B cell (primary cell): ENCODE measurements around the gene EMP1. TPM values are rescaled to one million over a fixed set of nuclear protein-coding genes. Genes with fewer than 3 reads are reported as not detected.
"Not testable (repeated sequence)": the region's sequence is repeated elsewhere in the genome, so short reads cannot be mapped to it uniquely, and the experiment has no call there.

Source experiments
- ATAC-seq: fragments of 200-7000 bp; cut with Tn5 transposase; one replicate; pipeline ENCODE4 v1.10.0; 2021; ENCODE audit warnings: low read depth, mild to moderate bottlenecking, moderate number of reproducible peaks, moderate library complexity
- CTCF ChIA-PET: fragments of 350-600 bp; sonication (Branson Sonifier 250); formaldehyde crosslinking; loops from one replicate; lab custom pipeline; 2021; ENCODE audit warnings: antibody characterized with exemption, inconsistent platforms; lab: Charles Lee
- POLR2A ChIA-PET: fragments of 350-600 bp; sonication (Branson Sonifier 250); formaldehyde crosslinking; loops from one replicate; lab custom pipeline; 2021; ENCODE audit warnings: antibody characterized with exemption; lab: Charles Lee
- DNase-seq: peaks from one replicate; pipeline ENCODE4 v3.0.0; 2013
- H2AFZ ChIP-seq: 2 replicates; pipeline ENCODE4 v1.6.1; 2012; ENCODE audit warnings: mild to moderate bottlenecking, low read depth, low read length; ENCODE audit not compliant: insufficient read depth, poor library complexity, severe bottlenecking
- H3K27ac ChIP-seq, 2 donors: 1 replicate in 1 of 2; 2 replicates in 1 of 2; pipeline ENCODE4 v1.5.1; 2012 to 2013; ENCODE audit warnings: low read length in 2 of 2, mild to moderate bottlenecking in 2 of 2, moderate library complexity in 1 of 2
- H3K27me3 ChIP-seq, 4 experiments: fragments of 200-600 bp in 1 of 4; sonication (generic) in 1 of 4; replicated peaks in 1 of 4; 1 replicate in 2 of 4; 2 replicates in 2 of 4; pipeline versions ENCODE4 v1.6.1 to v1.7.0; 2013 to 2016; ENCODE audit warnings: low read length in 3 of 4, mild to moderate bottlenecking in 2 of 4, mixed read lengths in 1 of 4, moderate library complexity in 1 of 4; ENCODE audit not compliant: insufficient read depth in 4 of 4, control insufficient read depth in 3 of 4; ENCODE audit errors: control extremely low read depth in 1 of 4
- H3K36me3 ChIP-seq, 2 experiments: replicated peaks in 1 of 2; 1 replicate in 1 of 2; 2 replicates in 1 of 2; pipeline versions ENCODE4 v1.6.1 to v1.7.1; 2013; ENCODE audit warnings: low read length in 1 of 2; ENCODE audit not compliant: insufficient read depth in 2 of 2, control insufficient read depth in 1 of 2; ENCODE audit errors: control extremely low read depth in 1 of 2, extremely low read depth in 1 of 2
- H3K4me1 ChIP-seq, 2 donors: fragments of 200-600 bp in 1 of 2; sonication (generic) in 1 of 2; 1 replicate in 1 of 2; 2 replicates in 1 of 2; pipeline versions ENCODE4 v1.5.1 to v1.6.1; 2013 to 2017; ENCODE audit warnings: low read length in 2 of 2; ENCODE audit not compliant: control insufficient read depth in 2 of 2, insufficient read depth in 2 of 2
- H3K4me2 ChIP-seq: replicated peaks from 2 replicates; pipeline ENCODE3; 2012; ENCODE audit warnings: mild to moderate bottlenecking, low read depth, low read length; ENCODE audit not compliant: poor library complexity, severe bottlenecking
- H3K4me3 ChIP-seq, 5 experiments: fragments of 200-600 bp in 1 of 5; sonication (generic) in 1 of 5; 1 replicate in 3 of 5; 2 replicates in 2 of 5; pipeline versions ENCODE4 v1.5.1 to v1.7.0; 2011 to 2016; ENCODE audit warnings: low read length in 4 of 5, mild to moderate bottlenecking in 4 of 5, low read depth in 2 of 5, control low read depth in 1 of 5, moderate library complexity in 1 of 5; ENCODE audit not compliant: insufficient read depth in 1 of 5; ENCODE audit errors: control extremely low read depth in 1 of 5, extremely low read depth in 1 of 5
- H3K79me2 ChIP-seq: fragments of 200-600 bp; sonication (generic); one replicate; pipeline ENCODE4 v1.6.0; 2016; ENCODE audit warnings: low read length; ENCODE audit not compliant: control insufficient read depth, insufficient read depth
- H3K9ac ChIP-seq: fragments of 200-600 bp; sonication (generic); 2 replicates; pipeline ENCODE4 v1.6.1; 2017; ENCODE audit warnings: mild to moderate bottlenecking, low read length, moderate library complexity
- H3K9me3 ChIP-seq, 3 donors: one replicate each; pipeline versions ENCODE4 v1.6.1 to v1.7.1; 2013; ENCODE audit warnings: low read length in 2 of 3; ENCODE audit not compliant: control insufficient read depth in 2 of 3, insufficient read depth in 1 of 3; ENCODE audit errors: control extremely low read depth in 1 of 3
- H4K20me1 ChIP-seq: 2 replicates; pipeline ENCODE4 v1.6.0; 2012; ENCODE audit warnings: mild to moderate bottlenecking, low read length; ENCODE audit not compliant: insufficient read depth, control insufficient read depth, poor library complexity, severe bottlenecking
- H3K27ac Mint-ChIP-seq: one replicate; pipeline ENCODE4 v1.8.0; 2021; ENCODE audit warnings: mixed read lengths
- H3K27me3 Mint-ChIP-seq: one replicate; pipeline ENCODE4 v1.8.0; 2021; ENCODE audit warnings: mixed read lengths
- H3K4me1 Mint-ChIP-seq: one replicate; pipeline ENCODE4 v1.8.0; 2021; ENCODE audit warnings: mixed read lengths
- H3K4me3 Mint-ChIP-seq: one replicate; pipeline ENCODE4 v1.8.0; 2021; ENCODE audit warnings: mixed read lengths
- H3K9me3 Mint-ChIP-seq: one replicate; pipeline ENCODE4 v1.8.0; 2022; ENCODE audit warnings: mixed read lengths; ENCODE audit not compliant: insufficient read depth
- CTCF ChIP-seq: fragments of 200-600 bp; IDR thresholded peaks from one replicate; pipeline ENCODE4 v1.8.0; 2022; ENCODE audit warnings: antibody characterized with exemption, mild to moderate bottlenecking
- EZH2 ChIP-seq: IDR thresholded peaks from 2 replicates; pipeline ENCODE4 v1.6.1; 2012; ENCODE audit warnings: borderline replicate concordance, low read depth, mild to moderate bottlenecking, moderate library complexity, low read length; ENCODE audit not compliant: insufficient read depth, poor library complexity, severe bottlenecking
- WGBS: methylation state at CpG from one replicate; pipeline ENCODE4 v1.1.5; 2013; ENCODE audit warnings: missing lambda C conversion rate; ENCODE audit not compliant: insufficient coverage; 5-methylcytosine and 5-hydroxymethylcytosine counted together
- intact Hi-C: fragments of 100-400 bp; cut with micrococcal nuclease; formaldehyde crosslinking; loops from one replicate; pipeline ENCODE4 v1.10.0; 2022
- polyA plus RNA-seq: library from polyadenylated mRNA; depleted of rRNA; stranded (reverse); fragments of >200 nt; gene quantifications from 2 replicates; pipeline ENCODE4 v1.2.3, GENCODE V29; 2012
- total RNA-seq, 2 donors: library from RNA; stranded (reverse); fragments of 120-200 nt in 1 of 2; gene quantifications; 1 replicate in 1 of 2; 2 replicates in 1 of 2; pipeline versions ENCODE4 v1.2.3 to v1.2.4, GENCODE V29; 2013 to 2022

EMP1 gene
- total and polyA plus RNA-seq, 2 donors (not counting 1 experiment from before 2014, with no cell fraction given): 0.07 to 0.64 TPM

GRCh38 chr12:13258717-13259119 lies 62.2 kb downstream of the EMP1 start:
- Mint-ChIP-seq H3K4me3 (no peak overlapping the region), H3K9me3 (no peaks in the 10 kb centered on the region), H3K27ac (no peak overlapping the region), H3K27me3 (peaks cover 10% of the 10 kb centered on the region), H3K4me1 (peaks cover 4% of the 10 kb centered on the region)
- no peaks in the 10 kb centered on the region for H4K20me1 ChIP-seq
- no peak overlapping the region for H2AFZ ChIP-seq
- H3K4me1 ChIP-seq: peaks cover 3 to 4% of the 10 kb centered on the region in 2 donors
- TF ChIP-seq EZH2 (no peak), CTCF (no peak)
- WGBS: 100% methylated on average over 1 of the region's 3 CpGs
- peaks cover 0 to 3% (median 0%) of the 10 kb centered on the region in 4 experiments for H3K27me3 ChIP-seq
- no peak overlapping the region for H3K27ac ChIP-seq
- ATAC-seq (no peak), DNase-seq (no peak)
- ChIA-PET POLR2A (no interaction called here), CTCF (no interaction called here)
- intact Hi-C loops: no loop called here
- H3K4me2 ChIP-seq: no peak overlapping the region
- H3K79me2 ChIP-seq: no peaks in the 10 kb centered on the region
- H3K36me3 ChIP-seq: no peaks in the 10 kb centered on the region
- H3K4me3 ChIP-seq: no peak overlapping the region
- H3K9ac ChIP-seq: no peak overlapping the region
- H3K9me3 ChIP-seq: no peaks in the 10 kb centered on the region

GRCh38 chr12:13259625-13260024 lies 63.1 kb downstream of the EMP1 start:
- ATAC-seq, CTCF ChIA-PET, H3K36me3 ChIP-seq, H3K4me2 ChIP-seq, H3K9ac ChIP-seq, H3K27ac ChIP-seq, H3K4me1 Mint-ChIP-seq, H3K9me3 Mint-ChIP-seq, H2AFZ ChIP-seq, H3K4me3 ChIP-seq, H3K9me3 ChIP-seq, H3K27me3 ChIP-seq, H3K27ac Mint-ChIP-seq, H3K4me3 Mint-ChIP-seq, H3K79me2 ChIP-seq, POLR2A ChIA-PET, H3K27me3 Mint-ChIP-seq, DNase-seq, intact Hi-C loops, H3K4me1 ChIP-seq, H4K20me1 ChIP-seq: not testable (repeated sequence)
- 92% methylated on average over 5 of the region's 7 CpGs for WGBS

GRCh38 chr12:13267826-13268225 lies 71.3 kb downstream of the EMP1 start:
- CTCF ChIA-PET: interaction anchor here (0.6 to 2.7 kb wide), 2 partner anchors 10 to 12 kb away, joined by 3 to 12 read pairs; no protein-coding TSS in a partner anchor
- not testable (repeated sequence) for ATAC-seq, H3K4me1 ChIP-seq

More at GRCh38 chr12:13267826-13268225, 71.3 kb downstream of the EMP1 start:
- H3K9me3 Mint-ChIP-seq, H4K20me1 ChIP-seq, DNase-seq, H3K9ac ChIP-seq, H3K4me3 ChIP-seq, H3K27me3 ChIP-seq, H3K4me1 Mint-ChIP-seq, H3K79me2 ChIP-seq, H3K27ac Mint-ChIP-seq, H3K27ac ChIP-seq, H3K4me2 ChIP-seq, H2AFZ ChIP-seq, H3K36me3 ChIP-seq, H3K4me3 Mint-ChIP-seq, intact Hi-C loops, POLR2A ChIA-PET: not testable (repeated sequence)
- 0% methylated on average over 1 of the region's 3 CpGs for WGBS
- H3K27me3 Mint-ChIP-seq: peaks cover 13% of the 10 kb centered on the region
- H3K9me3 ChIP-seq: peaks cover 0 to 10% (median 10%) of the 10 kb centered on the region in 3 donors
